ELF-1 (cell line): ENCODE data around the gene NCAM1.

ENCODE experiments used
- DNase-seq: peaks from one replicate; pipeline ENCODE4 v3.0.0-alpha.2; 2016; ENCODE audit warnings: low read depth, low spot score

NCAM1 gene

GRCh38 chr11:112968941-112969713 is 7.9 kb downstream of the NCAM1 start:
- no peak for DNase-seq

DNA sequence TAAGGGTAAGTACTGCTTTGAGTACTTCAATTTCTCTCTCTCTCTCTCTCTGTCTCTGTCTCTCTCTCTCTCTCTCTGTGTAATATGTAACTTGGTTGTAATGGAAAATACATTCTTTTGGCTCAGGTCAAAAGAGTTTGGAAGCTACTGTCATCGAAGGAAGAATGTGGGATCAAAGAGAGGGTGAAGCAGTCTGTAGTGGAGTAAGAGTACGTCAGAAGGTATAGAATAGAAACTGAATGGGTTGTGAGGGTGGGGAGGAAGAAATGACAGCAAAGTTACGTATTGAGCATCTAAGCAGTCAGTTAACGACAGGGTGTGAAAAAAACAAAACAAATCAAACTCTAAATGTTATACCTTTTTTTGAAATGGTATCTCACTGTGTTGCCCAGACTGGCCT is 10.0 kb downstream of the NCAM1 start:
- no peak for DNase-seq

DNA sequence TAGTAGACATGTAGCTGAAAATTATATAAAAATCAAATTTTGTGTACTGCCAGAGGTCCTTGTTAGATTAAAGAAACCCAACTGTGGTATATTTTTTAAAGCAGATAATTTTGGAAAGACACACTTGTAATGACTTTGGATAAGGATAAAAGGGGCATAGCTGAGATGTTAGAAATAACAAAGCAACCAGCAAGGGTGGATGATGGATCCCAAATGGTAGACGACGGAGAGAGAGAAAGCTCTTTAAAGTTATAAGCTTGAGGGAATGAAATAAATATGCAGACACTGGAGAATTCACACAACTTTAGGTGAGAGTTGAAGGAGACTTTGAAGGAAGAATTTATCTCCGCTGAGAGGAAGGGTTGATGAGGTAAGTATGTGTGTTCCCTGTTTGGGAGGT is 10.6 kb downstream of the NCAM1 start:
- DNase-seq, result no peak

- no peak for DNase-seq
These were observed 11.4 kb downstream of the NCAM1 start for GRCh38 chr11:112972399-112973145.

GRCh38 chr11:112975051-112975450 is 13.8 kb downstream of the NCAM1 start:
- DNase-seq, result no peak

GRCh38 chr11:112975493-112975892 is 14.3 kb downstream of the NCAM1 start:
- no peak for DNase-seq

- DNase-seq, result no peak
These were observed 16.5 kb downstream of the NCAM1 start for GRCh38 chr11:112977755-112978154.

- no peak for DNase-seq
These were observed 22.7 kb downstream of the NCAM1 start for GRCh38 chr11:112983887-112984286.

DNA sequence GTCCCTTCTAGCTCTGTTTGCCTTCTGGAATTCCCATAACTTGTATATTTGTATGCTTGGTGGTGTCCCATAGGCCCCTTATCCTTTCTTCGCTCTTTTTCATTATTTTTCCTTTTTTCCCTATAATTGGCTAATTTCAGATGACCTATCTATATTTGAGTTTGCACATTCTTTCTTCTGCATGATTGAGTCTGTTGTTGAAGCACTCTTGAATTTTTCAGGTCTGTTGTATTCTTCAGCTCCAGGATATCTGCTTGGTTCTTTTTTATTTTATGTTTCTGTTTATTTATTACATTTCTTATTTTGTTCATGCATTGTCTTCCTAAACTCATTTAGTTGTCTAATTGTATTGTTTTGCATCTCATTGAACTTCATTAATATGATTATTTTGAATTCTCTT is 28.0 kb downstream of the NCAM1 start:
- DNase-seq, result no peak

DNA sequence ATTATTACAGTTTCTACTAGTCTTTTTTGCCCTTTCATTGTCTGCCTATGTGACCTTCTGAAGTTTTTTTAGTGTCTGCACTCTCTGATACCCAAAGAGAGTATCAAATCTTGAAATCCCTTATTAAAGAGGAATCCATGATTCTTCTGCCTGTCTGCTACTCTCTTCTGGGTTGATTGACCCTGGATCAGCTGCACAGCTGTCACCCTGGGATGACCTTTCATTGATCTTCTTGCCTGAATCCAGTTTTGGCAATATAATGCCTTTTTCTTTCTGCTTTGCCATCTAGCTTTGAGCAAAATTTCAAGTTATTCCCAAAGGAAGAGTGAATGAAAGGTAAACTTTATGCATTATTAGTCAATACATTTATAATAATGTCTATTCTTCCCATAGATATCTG is 32.6 kb downstream of the NCAM1 start:
- DNase-seq, result no peak

DNA sequence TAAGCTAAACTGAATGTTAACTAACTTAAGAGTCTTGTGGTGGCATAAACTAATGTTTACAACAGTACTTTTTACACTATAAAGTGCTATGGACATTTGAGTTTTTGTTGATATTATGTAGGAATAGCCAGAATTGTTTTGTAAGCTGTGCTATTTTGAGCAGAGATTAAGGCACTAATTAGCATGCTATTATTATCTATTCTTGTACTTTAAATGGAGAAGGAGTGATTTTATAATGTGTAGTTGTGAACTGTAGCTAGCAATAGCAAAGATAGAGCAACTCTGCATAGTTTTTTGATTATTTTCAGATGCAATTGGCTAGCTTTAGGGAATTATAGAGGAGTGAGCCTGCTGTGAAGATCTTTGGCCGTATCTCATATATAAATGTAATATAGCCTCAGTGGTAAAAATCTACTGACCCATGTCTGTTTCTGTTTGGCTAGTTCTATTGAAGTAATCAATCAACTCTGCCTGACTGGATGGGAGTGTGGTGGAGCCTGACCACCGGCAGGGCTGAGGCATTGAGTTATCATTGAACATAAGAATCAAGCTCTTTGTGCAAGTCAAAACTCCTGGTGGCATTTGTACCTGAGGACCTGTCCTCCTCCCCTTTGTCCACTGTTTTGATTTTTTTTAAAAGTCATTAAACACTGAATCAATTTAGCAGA is 34.3 kb downstream of the NCAM1 start:
- DNase-seq, result no peak

DNA sequence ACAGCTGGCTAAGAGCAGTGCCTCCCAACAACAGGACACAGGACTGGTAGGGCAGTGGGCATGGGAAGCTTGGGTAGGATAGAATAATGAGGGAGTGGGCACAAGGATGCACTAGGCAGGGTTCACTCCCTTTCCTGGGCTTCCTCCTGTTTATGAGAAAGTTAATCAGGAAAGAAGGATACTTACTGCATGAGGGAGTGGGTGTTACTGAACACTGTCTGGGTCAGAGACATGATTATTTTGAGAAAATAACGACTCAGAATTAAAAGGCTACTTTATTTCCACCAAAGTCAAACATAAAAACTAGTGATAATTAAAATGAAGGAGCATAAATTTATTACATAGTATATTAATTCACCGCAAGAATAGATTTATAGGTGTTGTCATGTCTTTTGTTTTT is 35.8 kb downstream of the NCAM1 start:
- no peak for DNase-seq

GRCh38 chr11:112997857-112998466 is 36.7 kb downstream of the NCAM1 start:
- DNase-seq, result no peak

DNA sequence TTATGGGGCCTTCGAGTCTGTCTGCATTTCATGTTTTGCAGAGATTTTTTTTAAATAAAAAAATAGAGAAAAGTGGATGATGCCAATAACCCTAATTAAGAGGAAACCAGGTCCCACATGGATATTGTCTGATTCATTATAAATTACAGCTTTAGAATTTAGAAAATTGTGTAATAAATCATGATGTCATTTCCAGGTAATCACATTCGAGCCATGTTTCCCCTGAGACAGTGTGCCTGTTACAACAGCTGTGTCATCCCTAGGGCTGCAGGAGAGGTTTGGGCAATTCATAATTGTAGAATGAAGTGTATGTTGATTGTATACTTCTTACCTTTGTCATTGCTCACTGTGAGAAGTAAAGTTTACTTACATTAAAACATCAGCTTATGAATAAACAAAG is 38.3 kb downstream of the NCAM1 start:
- DNase-seq, result no peak

DNA sequence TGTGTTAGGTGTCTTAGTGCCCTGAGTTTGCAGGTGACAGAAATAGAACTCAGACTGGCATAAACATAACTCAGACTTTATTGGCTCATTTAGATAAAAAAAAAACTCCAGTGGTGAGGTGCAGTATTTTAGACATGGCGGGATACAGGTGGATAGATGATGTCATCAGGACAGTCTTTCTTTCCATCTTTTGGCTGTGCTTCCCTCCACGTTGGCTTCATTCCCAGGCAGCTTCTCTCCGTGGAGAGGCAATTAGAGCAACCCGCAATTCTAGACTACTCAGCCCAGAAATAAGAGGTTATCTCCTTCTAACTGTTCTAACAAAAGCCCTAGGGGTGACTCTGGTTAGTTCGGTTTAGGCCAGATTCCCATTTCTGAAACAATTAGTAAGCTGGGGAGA is 40.5 kb downstream of the NCAM1 start:
- DNase-seq, result no peak

- no peak for DNase-seq
These were observed 45.8 kb downstream of the NCAM1 start for GRCh38 chr11:113006896-113007445.

DNA sequence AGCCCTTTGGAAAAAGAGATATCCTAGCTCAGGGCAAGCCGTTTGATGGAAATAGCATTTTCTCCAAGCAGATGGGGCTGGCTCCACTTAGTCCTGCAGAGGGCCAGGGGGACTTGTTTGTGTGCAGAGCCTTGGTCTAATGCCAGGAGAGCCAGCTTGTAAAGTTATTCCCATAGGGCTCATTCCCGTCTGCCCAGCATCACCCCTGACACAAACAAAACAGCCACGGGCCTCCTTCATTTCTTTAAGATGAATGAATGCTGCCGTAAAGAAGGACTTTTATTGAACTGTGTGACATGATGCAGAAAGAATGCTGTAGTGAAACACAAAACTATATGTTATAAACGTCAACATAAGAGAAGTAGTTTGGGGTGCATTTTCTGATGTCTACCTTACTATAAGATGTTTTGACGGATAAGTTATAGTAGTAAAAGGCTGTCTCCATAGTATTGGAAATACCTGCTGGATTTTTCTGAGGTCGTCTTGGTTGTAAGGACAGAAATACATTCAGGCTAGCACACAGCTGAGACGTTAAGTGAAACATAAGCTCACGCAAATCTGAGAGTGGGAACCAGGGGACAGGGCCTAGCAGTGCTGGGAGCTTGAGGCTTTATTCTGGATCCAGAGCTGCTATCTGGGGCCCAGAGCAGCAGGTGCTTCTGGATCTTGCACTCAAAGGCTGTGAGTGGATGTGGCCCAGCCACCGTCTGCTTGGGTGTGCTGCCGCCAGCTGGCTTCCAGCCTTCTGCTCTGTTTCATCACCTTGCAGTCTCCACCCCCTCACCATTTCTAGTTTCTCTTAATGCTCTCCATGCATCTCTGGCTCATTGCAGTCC is 53.3 kb downstream of the NCAM1 start:
- peak; percentile 6 for DNase-seq

DNA sequence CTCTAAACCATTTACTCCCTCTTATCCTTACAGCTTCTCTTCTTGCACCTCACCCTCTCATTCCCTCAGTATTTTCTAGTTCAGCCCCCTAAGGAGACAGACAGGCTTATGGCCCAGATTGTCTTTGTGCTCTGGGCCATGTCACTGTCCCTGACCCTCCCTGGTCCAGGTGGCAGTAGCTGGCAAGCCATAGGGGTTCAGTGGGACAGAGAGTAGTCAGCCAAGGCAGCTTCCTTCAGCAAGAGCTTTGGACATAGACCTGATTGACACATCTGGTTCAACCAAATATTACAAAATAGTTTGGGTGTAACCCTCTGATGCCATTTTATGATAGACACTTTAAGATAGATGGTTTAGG is 53.9 kb downstream of the NCAM1 start:
- DNase-seq, result no peak

- no peak for DNase-seq
These were observed 55.7 kb downstream of the NCAM1 start for GRCh38 chr11:113016905-113017304.

GRCh38 chr11:113018913-113019312 is 57.7 kb downstream of the NCAM1 start:
- DNase-seq, result no peak

DNA sequence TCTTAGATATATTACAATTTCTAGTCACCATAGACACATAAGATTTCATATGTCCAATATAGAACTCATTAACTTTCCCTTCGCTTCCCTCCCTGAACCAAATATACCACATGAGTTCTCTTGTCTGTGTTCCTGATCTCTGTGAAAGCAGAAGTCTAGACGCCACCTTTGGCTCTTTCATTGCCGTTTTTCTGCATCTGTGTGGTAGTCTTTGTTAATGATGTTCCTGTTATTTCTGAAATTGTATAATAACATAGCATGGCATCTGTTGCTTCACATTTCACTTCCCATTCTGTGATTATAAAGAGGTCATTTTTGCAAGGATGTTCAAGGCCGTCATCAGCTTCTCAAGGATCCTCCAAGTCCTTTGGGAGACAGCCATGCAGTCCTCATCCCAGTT is 58.5 kb downstream of the NCAM1 start:
- no peak for DNase-seq
